GM19193 (cell line): ENCODE results near the gene SDHAF2.

Source experiments
- POLR2A ChIP-seq: IDR thresholded peaks from 4 replicates; pipeline ENCODE4 v1.6.1; 2011; ENCODE audit not compliant: insufficient read depth, insufficient read length; ENCODE audit errors: extremely low read depth

The SDHAF2 gene

GRCh38 chr11:61486779-61487178, 56.9 kb downstream of the SDHAF2 start:
- TF ChIP-seq POLR2A: no peak

DNA sequence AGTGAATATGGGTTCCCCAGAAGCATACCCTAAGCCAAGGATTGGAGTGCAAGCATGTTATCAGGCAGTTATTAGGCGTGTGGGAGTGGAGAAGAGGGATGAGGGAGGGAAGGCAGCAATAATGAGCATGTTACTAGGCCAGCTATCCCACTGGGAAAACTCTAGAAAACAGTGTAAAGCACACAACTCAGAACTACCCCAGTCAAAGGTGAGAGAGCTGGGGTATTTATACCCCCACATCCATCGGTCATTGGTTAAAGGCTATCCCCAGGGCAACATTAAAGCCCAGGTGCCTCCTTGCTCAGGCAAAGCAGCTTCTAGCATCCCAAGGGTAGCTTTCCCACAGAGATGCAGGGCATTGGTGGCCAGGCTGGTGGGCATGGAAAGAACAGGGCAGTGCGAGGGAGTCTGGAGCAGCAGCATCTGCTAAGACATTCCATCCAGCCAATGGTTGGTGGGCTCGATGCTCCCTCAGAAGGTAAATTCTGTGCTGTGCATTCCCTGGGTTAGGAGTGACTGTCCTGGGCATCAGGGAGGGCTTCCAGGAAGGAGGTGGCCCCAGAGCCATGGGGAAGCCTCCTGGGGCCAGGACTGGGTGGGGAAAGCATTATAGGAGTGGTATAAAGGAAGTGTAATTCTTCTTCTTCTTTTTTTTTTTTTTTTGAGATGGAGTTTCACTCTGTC, 57.6 kb downstream of the SDHAF2 start:
- no peak for TF ChIP-seq POLR2A

DNA sequence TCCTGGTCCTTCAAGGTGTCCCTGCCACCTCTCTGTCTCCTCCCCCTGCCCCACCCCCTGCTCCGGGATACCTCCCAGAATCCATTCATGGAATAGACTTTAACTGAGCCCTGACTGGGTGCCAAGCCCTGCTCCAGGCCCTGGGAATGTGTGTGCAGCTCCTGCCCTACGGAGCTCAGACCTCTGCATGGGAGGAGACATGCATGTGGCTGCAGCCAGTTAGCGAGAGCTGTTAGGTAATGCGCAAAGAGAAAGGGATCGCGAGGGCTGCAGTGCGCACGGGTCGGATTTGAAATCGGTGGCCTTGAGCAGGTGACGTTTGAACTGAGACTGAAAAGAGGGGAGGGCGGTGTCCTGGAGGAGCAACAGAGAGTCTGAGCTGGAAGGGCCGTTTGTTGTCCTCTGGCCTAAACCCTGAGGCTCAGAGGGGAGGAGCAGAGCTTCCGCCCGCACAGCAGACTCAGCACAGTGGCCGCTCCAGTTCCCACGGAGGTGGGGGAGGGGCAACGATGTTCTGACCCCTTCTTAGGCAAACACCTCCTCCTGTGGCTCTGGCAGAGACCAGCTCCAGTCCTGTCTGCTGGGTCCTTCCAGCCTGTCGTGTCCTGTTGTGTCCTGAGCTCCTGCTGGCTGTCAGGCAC, 58.8 kb downstream of the SDHAF2 start:
- TF ChIP-seq POLR2A: no peak

GRCh38 chr11:61489833-61490721, 60.2 kb downstream of the SDHAF2 start:
- no peak for TF ChIP-seq POLR2A

- no peak for TF ChIP-seq POLR2A
Measured at GRCh38 chr11:61491736-61492395, 61.9 kb downstream of the SDHAF2 start.

GRCh38 chr11:61494381-61494961, 64.5 kb downstream of the SDHAF2 start:
- no peak for TF ChIP-seq POLR2A

GRCh38 chr11:61495801-61496601, 66.1 kb downstream of the SDHAF2 start:
- TF ChIP-seq POLR2A: no peak
